Activated CD4-positive, alpha-beta T cell treated with anti-CD3 and anti-CD28 coated beads for 24 hours (primary cell): ENCODE results near the gene ABCA6.

Source experiments
- DNase-seq, 2 donors: peaks; one replicate each; pipeline ENCODE4 v3.0.0-alpha.2; 2020; ENCODE audit warnings: low read depth in 2 of 2

The ABCA6 gene

GRCh38 chr17:69048634-69049033 lies 93.1 kb downstream of the ABCA6 start:
- no peak for DNase-seq

DNA sequence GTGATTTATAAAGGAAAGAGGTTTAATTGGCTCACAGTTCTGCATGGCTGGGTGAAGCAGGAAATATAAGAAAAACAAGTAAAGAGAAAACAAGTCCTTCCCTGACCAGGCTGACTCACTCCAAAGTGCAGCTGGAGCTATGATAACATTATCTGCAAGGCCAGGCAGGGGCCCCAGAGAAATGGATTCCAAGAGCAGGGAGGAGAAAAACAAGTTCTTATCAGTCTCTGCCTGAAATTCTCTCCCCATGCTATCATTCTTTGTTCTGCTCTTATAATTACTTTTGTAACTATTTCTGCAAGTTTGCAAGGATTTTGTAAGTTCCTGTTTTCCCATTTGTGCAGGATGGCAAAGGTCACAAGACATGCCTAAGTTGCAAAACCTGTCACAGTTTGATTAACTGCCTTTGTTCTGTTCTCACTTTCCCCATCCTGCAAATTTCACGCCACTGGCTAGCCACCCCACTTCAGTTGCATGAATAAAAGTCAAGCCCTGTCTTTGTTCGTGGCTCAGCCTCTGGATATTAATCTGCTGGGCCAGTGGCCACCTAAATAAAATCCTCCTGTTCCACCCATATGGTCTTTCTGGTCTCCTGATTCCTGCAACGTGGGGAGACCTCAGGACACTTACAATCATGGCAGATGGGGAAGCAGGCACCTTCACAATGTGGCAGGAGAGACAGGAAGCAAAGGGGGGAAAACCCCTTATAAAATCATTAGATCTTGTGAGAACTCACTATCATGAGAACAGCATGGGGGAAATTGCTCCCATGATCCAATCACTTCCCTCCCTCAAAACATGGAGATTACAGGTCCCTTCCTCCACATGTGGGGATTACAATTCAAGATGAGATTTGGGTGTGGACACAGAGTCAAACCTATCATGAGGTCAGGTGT lies 94.1 kb downstream of the ABCA6 start:
- DNase-seq = no peak

GRCh38 chr17:69046121-69046807 lies 95.4 kb downstream of the ABCA6 start:
- no peak for DNase-seq

DNA sequence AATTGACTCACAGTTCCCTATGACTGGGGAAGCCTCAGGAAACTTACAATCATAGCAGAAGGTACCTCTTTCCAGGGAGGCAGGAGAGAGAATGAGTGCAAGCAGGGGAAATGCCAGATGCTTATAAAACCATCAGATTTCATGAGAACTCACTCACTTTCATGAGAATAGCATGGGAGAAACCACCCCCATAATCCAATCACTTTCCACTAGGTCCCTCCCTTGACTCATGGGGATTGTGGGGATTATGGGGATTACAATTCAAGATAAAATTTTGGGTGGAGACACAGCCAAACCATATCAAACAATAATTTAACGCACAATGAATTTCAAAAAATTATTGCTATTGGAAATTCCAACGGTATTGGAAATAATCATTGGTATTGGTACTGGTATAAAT lies 96.0 kb downstream of the ABCA6 start:
- no peak for DNase-seq

- DNase-seq = no peak
These were observed 97.3 kb downstream of the ABCA6 start for GRCh38 chr17:69044371-69044770.

- DNase-seq = no peak
These were observed 98.5 kb downstream of the ABCA6 start for GRCh38 chr17:69043098-69043734.

DNA sequence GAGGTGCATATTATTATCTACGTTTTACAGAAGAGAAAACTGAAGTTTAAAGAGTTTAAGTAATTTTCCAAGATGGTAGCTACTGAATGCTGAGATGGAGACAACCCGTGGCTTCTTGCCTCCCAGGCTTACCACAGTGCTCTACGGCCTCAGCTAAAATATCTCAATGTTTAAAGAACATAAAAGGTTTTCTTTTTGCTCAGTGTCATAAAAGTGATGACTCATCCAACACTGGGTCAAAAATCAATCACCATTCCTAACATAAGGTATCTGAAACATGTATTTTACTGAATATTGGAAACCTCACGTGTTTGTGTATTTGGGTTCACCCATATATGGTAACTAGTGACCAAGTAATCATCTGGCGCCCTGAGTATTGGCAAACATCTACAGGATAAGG lies 99.4 kb downstream of the ABCA6 start:
- DNase-seq = no peak

- DNase-seq = no peak
These were observed 109.9 kb downstream of the ABCA6 start for GRCh38 chr17:69031839-69032238.

DNA sequence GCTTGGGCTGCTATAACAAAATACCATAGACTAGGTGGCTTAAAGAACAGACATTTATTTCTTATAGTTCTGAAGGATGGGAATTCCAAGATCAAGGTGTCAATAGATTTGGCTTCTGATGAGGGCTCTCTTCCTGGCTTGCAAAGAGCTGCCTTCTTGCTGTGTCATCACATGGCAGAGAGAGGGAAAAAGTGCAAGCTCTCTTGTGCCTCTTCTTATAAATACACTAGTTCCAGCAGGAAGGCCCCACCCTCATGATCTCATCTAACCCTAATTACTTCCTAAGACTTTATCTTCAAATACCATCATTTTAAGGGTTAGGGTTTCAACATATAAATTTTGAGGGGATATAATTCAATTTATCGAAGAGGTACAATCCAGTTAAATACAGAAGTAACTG lies 111.5 kb downstream of the ABCA6 start:
- no peak for DNase-seq
